IPS-15b (cell line): ENCODE data around the gene CAPN7.

Experiments
- H3K27me3 ChIP-seq: one replicate; pipeline ENCODE4 v1.6.1; 2013; ENCODE audit warnings: low read length; ENCODE audit not compliant: control insufficient read depth, insufficient read depth
- H3K36me3 ChIP-seq: one replicate; pipeline ENCODE4 v1.6.1; 2013; ENCODE audit warnings: low read length; ENCODE audit not compliant: control insufficient read depth, insufficient read depth
- H3K4me1 ChIP-seq: one replicate; pipeline ENCODE4 v1.6.1; 2013; ENCODE audit warnings: mild to moderate bottlenecking, low read length; ENCODE audit not compliant: control insufficient read depth, insufficient read depth
- H3K4me3 ChIP-seq: one replicate; pipeline ENCODE4 v1.5.1; 2013; ENCODE audit warnings: low read depth, low read length
- H3K9ac ChIP-seq: one replicate; pipeline ENCODE4 v1.6.1; 2013; ENCODE audit warnings: low read depth, mild to moderate bottlenecking, low read length
- H3K9me3 ChIP-seq: one replicate; pipeline ENCODE4 v1.6.1; 2013; ENCODE audit warnings: mild to moderate bottlenecking, low read length; ENCODE audit not compliant: control insufficient read depth, insufficient read depth

Gene CAPN7

GRCh38 chr3:15294929-15295328, 88.9 kb downstream of the CAPN7 start:
- H3K27me3 ChIP-seq: no peaks in the 10 kb centered on the region
- H3K4me1 ChIP-seq: no peaks in the 10 kb centered on the region
- H3K4me3 ChIP-seq: no peak overlapping the region
- no peak overlapping the region for H3K9ac ChIP-seq
- no peaks in the 10 kb centered on the region for H3K36me3 ChIP-seq
- no peaks in the 10 kb centered on the region for H3K9me3 ChIP-seq

- Histone ChIP-seq H3K36me3 (no peaks in the 10 kb centered on the region), H3K27me3 (no peaks in the 10 kb centered on the region), H3K4me3 (no peak overlapping the region), H3K4me1 (no peaks in the 10 kb centered on the region), H3K9ac (no peak overlapping the region), H3K9me3 (no peaks in the 10 kb centered on the region)
Measured at GRCh38 chr3:15295506-15295905, 89.5 kb downstream of the CAPN7 start.

DNA sequence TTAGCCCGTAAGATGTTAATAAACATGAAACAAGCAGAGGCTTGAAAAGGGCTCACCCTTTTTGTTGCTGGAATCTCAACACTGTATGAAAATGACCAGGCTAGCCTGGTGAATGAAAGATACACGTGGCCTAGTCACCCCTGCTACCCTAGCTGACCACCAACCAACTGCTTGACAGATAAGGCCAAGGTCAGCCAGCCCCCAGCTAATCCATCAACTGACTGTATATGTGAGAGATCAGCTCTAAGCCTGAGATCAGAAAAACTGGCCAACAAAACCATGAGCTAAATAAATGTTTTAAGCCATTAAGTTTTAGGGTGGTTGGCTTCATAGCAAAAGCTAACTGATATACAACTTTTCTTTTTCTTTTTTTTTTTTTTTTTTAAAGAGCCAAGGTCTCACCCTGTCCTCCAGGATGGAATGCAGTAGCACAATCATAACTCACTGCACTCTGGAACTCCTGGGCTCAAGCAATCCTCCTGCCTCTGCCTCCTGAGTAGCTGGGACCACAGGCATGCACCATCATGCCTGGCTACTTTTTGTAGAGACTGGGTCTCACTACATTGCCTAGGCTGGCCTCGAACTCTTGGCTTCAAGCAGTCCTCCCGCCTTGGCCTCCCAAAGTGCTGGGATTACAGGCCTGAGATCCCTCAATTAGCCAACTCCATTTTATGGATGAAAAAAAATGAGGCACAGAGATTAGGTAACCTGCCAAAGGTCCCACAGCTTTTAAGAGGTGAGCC, 91.7 kb downstream of the CAPN7 start:
- H3K9me3 ChIP-seq: no peaks in the 10 kb centered on the region
- no peaks in the 10 kb centered on the region for H3K27me3 ChIP-seq
- no peaks in the 10 kb centered on the region for H3K36me3 ChIP-seq
- no peak overlapping the region for H3K9ac ChIP-seq
- H3K4me3 ChIP-seq: no peak overlapping the region
- H3K4me1 ChIP-seq: no peaks in the 10 kb centered on the region

- H3K4me1 ChIP-seq: no peaks in the 10 kb centered on the region
- H3K9ac ChIP-seq: no peak overlapping the region
- no peak overlapping the region for H3K4me3 ChIP-seq
- H3K27me3 ChIP-seq: no peaks in the 10 kb centered on the region
- H3K9me3 ChIP-seq: no peaks in the 10 kb centered on the region
- H3K36me3 ChIP-seq: no peaks in the 10 kb centered on the region
Measured at GRCh38 chr3:15298504-15298903, 92.5 kb downstream of the CAPN7 start.

DNA sequence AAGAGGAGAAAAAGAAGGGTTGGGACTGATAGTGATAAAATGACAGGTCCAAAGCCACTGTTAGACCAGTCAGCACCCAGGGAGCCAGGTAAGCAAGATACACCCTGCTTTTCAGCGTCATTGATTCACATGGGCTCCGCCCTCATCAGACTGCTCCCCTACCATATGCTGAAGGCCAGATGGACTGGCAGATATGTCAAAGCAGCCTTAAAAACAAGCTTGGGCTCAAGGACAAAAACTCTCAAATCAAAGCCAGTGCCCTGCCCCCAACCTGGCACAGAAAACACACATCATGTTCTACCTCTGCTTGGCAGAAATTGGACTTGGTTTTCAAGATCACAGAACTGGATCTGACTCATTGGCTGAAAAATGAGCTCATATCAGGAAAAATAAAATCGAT, 93.0 kb downstream of the CAPN7 start:
- Histone ChIP-seq H3K36me3 (no peaks in the 10 kb centered on the region), H3K9me3 (no peaks in the 10 kb centered on the region), H3K27me3 (no peaks in the 10 kb centered on the region), H3K9ac (no peak overlapping the region), H3K4me1 (no peaks in the 10 kb centered on the region), H3K4me3 (no peak overlapping the region)

- no peaks in the 10 kb centered on the region for H3K27me3 ChIP-seq
- H3K9me3 ChIP-seq: no peaks in the 10 kb centered on the region
- no peak overlapping the region for H3K4me3 ChIP-seq
- H3K36me3 ChIP-seq: no peaks in the 10 kb centered on the region
- no peak overlapping the region for H3K9ac ChIP-seq
- no peaks in the 10 kb centered on the region for H3K4me1 ChIP-seq
Measured at GRCh38 chr3:15300323-15301078, 94.5 kb downstream of the CAPN7 start.

DNA sequence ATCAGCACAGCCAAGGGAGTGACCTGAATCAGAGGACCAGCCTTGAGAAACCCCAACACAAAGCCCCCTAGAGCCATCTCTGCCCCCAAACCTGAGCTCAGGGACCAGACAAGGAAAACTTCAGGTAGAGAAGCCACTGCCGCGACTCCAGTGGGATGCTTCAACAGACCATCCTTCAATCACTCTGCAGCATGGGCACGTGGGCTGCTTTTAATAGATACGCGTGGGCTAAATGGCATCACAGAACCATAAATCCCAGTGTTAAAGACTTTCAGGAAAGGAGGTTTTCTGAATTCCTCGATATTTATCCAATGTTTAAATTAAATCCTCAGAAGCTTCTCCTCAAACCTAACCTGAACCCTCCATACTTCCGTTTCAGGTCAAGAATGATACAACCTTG, 95.7 kb downstream of the CAPN7 start:
- Histone ChIP-seq H3K27me3 (no peaks in the 10 kb centered on the region), H3K36me3 (no peaks in the 10 kb centered on the region), H3K9ac (no peak overlapping the region), H3K4me1 (no peaks in the 10 kb centered on the region), H3K4me3 (no peak overlapping the region), H3K9me3 (no peaks in the 10 kb centered on the region)
